ENCODE data around the gene SOS1.

DNA sequence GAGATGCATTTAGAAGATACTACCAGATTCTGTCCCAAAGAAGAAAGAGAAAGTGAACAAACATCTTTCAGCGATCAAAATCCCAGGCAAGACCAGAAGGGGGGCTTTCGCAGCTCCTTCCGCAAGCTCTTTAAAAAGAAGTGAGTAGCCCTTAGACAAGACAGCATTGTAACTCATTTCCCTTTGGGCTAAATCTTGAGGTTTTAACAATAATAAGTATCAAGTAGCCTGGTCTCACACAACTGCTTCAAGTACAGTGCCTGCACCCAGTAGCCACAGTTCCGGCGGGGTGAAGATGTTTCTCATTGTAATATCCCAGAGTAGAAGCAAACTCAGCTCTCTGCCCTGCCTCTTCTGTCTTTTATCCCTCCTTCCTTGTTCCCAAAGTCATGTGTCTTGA is 154.8 kb downstream of the SOS1 start:
- TF ChIP-seq CTCF (IDR thresholded peaks at IDR 0.05): no peak
- no peak for TF ChIP-seq CBFB (CRISPR knock-in tag; IDR thresholded peaks at IDR 0.05; ENCODE audit: low read depth)
- TF ChIP-seq CREB1 (CRISPR knock-in tag; IDR thresholded peaks at IDR 0.05): no peak
- no peak for TF ChIP-seq JAZF1 (CRISPR knock-in tag; IDR thresholded peaks at IDR 0.05)
- no peak for TF ChIP-seq TEAD1 (CRISPR knock-in tag; IDR thresholded peaks at IDR 0.05)
- no peak for TF ChIP-seq SMAD3 (CRISPR knock-in tag; IDR thresholded peaks at IDR 0.05; ENCODE audit: borderline replicate concordance)
- TF ChIP-seq ZNF416 (CRISPR knock-in tag; IDR thresholded peaks at IDR 0.05): no peak
- no peak for TF ChIP-seq KAT7 (CRISPR knock-in tag; IDR thresholded peaks at IDR 0.05; ENCODE audit: borderline replicate concordance)
- no peak for TF ChIP-seq OVOL2 (CRISPR knock-in tag; IDR thresholded peaks at IDR 0.05; ENCODE audit: borderline replicate concordance)
- no peak for TF ChIP-seq GABPB1 (CRISPR knock-in tag; IDR thresholded peaks at IDR 0.05)
- TF ChIP-seq ZNF281 (CRISPR knock-in tag; IDR thresholded peaks at IDR 0.05): no peak

All from WTC11 (cell line).